Glomerular visceral epithelial cell (primary cell): ENCODE results near the gene OSGIN1.

Experiments used
- DNase-seq: peaks from one replicate; pipeline ENCODE4 v3.0.0-alpha.2; 2016; ENCODE audit errors: extremely low spot score

The OSGIN1 gene

DNA sequence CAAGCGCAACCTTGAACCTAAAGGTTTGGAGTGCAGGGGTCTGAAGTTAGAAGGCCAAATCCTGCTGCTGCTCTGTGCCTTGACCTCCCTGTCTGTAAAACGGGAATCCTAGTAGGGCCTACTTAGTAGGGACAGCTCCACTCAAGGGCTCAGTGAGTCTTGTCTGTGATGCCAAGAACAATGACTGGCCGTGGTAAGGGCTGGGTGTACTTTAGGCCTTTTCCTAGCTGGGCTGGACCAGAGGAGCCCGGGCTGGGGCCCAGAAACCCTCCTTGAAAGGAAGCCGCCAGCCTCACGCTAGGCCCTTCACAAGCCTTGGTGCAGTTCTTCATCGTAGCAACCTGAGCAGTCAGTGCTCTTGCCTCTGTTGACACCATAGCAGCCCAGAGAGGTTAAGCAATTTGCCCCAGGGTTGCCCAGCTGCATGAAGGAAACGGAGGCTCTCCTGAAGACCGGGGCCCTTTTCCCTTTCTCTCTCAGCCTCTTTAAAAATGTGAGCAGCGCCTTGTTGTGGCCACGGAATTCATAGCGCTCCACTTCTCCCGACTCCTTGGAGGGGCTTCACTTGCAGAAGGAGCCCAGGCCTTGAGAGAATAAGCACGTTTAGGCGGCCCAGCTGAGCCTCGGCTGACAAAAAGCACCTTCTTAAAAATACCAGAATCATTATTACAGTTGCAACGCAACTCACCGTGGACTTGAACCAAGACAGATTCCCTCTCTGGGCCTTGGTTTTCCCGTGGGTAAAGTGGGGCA, 19.4 kb downstream of the OSGIN1 start:
- DNase-seq: no peak

DNA sequence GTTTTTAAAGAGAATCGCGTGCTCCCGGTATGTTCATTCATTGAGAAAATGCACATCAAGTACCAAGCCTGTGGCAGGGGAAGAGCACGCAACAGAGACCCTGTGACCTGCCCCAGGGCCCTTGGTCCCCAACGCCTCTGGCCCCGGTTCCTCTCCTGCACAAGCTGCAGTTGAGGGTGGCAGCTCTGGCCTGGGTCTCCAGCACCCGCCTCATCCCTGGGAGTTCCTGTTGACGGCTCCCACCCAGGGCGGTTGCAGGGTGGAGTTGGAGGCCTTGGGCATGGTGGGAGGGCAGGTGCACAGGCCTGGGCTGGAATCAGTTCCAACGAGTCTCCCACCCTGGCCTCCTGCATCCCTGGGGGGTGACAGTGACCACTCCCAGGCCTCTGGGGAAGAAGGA, 20.0 kb downstream of the OSGIN1 start:
- DNase-seq: no peak

DNA sequence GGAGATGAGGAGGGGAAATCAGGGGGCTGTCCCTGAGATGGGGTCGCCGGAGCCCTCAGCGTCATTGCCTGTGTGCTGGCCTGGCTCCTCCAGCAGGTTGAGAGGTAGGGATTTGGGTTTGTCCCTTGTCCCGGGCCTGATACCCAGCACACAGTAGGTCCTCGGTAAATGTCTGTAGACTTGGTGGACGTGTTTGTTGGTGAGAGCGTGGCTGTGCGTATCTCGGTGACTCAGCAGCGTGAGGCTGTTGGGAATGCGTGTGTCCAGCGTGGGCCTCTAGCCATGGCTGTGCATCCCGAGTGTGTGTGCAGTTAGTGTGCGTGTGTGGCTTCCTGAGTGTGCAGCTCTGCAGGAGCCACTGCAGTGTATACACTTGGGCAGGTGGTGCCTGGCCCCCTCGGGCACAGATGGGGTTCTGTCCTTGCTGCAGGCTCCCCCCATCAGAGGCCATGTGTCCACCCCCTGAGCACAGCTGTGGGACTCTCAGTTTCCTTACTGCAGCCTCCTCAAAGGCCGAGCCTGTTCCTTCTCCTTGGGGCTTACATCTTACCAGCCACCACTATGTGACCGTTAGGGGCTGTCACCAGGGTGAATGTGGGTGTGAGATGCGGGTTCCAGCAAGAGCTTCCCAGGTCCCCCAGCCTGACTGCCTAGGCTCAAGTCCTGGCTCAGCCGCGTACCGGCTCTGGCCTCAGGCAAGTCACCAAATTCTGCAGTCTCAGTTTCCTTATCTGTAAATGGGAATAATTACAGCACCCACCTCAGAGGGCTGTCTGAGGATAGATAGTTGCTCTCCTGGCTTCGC, 20.7 kb downstream of the OSGIN1 start:
- no peak for DNase-seq

DNA sequence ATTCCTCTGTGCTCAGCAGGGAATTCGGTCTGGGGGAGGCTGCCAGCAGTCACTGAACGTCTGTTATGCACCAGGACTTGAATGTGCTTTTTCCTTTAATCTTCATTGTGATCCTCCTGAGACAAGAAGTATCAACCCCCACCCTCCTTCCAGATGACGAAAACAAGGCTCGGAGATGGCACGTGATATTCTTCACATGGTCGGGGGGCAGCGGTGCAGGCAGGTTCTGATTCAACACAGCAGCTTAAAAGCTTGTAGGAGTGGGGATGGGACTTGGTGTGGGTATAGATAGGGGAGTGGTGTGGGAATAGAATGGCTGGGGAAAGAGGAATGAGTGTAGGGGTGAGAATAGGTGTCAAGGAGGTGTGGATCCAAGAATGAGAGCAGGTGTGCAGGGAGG, 21.4 kb downstream of the OSGIN1 start:
- DNase-seq: no peak

DNA sequence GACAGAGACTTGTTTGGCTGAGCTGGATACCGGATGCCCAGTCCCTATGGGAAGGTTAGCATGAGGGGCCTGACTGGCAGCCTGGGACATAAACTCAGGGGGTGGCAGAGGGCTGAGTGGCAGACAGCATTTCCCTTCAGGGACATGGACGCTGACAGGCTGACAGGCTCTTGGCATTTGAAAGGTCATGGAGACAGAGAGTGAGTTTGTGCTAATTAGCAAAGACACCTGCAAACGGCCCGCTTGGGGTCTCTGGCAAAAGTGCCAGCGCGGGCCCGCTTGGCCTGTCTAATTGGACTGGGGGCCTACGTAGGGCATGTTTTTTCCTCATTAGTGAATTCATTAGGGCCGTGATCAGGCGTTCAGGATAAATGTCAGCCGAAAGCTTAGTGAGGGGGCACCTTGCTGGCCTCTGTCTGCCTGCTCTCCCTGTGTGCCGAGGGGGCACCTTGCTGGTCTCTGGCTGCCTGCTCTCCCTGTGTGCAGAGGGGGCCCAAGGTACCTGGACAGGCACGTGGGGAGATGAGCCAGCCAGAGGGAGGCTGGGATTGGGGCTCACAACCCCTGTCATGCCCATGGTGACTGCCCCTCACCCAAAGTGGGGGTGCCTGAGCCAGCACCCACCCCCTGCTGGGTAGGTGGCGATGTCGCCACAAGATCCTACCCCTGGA, 22.7 kb downstream of the OSGIN1 start:
- DNase-seq: no peak

DNA sequence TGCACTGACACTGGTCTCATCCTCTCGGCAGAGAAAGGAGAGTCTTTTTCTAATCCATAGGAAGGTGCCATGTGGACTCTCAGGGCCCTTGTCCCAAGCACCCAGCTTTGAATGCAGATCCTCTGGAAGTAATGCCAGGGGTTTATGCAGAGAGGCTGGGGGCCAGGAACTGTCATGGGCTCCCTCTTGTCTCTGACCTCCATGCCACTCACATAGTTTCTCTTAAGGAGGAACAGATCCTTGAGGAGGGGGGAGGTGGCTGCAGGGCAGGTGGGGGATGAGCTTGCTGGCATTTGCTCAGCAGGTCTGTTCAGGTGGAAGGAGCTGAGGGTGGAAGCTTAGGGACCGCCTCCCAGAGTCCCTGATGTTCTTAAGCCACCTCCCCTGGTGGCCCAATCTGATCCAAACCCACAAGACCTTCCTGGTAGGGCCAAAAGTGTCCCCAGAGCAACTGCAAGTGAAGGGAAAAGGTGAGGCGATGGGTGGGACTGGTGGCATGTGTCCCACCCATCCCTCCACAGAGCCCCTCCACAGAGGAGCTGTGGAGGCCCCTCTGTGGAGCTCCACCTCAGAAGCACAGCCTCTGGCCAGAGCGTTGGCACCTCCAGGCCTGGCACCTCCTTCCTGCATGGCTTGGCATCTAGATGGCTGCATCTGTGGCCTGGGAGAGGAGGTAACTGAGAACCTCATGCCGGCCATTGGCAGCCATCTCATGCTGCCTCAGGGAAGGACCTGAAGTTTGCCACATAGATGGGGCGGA, 24.2 kb downstream of the OSGIN1 start:
- DNase-seq: no peak

DNA sequence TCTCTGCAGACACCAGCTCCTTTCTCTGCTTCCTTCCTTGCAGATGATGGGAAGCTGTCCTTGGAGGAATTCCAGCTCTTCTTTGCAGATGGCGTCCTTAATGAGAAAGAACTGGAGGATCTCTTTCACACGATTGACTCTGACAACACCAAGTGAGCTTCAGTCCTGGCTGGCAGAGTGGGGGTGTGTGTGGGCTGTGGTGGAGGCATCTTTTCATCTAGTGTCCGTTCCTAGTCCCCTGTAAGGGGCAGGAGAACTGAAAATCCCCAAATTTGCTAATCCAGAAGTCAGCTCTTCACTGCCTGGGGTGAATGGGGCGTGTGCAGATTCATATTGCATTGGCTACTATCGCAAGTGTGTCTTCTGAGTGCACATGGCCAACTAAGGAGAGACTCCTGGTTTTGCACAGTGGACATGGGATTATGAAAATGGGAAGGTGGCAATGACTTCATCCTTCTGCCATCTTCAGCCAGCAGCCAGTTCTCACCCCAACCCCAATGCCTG, 25.4 kb downstream of the OSGIN1 start:
- no peak for DNase-seq

DNA sequence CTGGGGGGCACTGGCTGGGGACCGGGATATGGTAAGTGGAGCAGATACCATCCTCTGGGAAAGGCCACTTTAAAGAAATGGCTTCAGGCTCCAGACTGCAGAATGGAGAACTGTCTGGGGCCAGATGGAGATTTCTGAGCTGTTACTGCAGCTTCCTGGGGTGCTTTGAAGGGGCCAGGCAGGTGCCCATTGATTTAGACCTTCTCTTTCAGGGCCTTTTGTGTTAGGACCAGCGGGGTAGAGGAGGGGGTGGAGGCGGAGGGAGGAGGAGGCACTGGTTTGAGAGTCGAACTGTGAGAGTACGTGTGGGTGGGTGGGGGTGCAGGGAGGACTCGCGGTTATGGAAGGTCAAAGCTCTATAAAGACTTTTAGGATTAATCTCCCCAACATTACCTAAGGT, 26.4 kb downstream of the OSGIN1 start:
- DNase-seq: no peak

DNA sequence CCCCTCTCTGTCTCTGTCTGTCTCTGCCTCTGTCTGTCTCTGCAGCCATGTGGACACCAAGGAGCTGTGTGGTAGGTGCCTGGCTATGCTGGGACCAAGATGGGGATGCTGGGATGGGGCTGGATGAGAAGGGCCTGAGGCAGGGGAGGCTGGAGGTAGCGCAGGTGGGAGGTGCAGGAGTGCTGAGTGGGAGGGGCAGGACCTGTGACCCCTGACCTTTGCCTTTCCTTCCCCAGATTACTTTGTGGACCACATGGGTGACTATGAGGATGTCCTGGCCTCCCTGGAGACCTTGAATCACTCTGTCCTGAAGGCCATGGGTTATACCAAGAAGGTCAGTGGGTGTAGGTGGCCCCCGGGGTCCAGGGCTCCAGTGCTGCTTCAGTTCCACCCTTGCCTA, 27.8 kb downstream of the OSGIN1 start:
- DNase-seq: no peak

DNA sequence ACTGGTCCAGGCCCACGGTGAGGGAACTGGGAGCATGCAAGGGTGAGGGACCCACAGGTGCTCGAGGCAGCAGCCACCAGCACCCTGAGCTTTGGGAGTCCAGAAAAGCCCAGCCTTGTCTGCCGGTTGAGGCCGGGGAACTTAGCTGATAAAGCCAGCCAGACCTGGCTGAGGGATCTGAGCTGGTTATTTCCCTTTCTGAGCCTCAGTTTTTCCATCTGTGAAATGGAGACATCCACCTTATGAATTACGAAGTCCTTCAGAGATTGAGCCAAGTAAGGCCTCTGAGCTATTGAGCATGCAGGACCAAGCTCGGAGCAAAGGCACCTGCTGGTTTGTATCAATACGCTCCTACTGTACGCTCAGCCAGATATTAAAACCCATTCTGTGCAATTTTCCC, 28.8 kb downstream of the OSGIN1 start:
- no peak for DNase-seq

DNA sequence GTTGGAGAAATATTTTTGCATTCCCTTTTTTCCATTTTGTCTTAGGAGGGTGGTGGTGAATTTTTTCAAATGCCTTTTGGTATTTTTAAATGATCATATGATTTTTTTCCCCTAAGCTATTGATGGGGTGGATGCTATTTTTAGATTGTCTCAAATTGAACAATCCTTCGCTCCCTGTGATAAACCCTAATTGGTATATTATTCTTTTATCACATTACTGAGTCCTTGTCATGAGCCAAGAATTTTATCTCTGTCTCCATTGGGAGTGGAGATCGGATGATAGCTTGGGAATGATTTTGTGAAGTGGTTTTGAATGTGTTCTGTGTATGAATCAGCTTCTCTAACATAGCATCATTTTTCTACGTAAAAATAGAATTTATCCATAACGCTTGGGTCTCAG, 30.5 kb downstream of the OSGIN1 start:
- DNase-seq: no peak

DNA sequence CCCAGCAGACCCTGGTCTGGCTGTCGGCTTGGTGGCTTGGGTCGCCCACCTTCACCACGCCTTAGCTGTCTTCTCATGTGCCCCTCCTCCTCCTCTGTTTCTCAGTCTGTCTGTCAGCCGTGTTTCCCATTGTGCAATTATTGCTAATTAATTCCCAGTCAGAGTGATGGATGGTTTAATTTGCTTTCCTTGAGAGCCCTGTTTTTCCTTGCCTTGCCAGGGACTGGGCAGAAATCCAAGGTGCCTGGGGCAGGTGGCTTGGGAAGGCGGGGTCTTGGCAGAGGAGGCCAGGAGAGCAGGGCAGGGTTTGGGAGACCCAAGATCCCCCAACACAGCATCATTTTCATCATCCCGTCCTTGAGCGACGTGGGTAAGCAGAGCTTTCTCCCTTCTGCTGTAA, 36.3 kb downstream of the OSGIN1 start:
- DNase-seq: no peak

DNA sequence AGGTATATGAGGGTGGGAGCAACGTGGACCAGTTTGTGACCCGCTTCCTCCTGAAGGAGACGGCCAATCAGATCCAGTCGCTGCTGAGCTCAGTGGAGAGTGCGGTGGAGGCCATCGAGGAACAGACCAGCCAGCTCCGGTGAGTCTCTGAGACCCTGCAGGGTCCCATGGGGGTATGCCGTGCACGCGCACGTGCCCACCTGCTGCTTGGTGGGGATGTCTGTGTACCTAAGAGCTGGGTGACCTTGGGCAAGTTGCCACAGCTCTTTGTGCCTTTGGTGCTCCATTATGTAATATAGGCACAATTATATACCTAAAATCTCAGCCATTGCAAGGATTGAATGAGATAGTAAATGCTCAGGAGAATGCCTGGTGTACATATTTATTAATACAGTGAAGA, 37.5 kb downstream of the OSGIN1 start:
- DNase-seq: no peak

DNA sequence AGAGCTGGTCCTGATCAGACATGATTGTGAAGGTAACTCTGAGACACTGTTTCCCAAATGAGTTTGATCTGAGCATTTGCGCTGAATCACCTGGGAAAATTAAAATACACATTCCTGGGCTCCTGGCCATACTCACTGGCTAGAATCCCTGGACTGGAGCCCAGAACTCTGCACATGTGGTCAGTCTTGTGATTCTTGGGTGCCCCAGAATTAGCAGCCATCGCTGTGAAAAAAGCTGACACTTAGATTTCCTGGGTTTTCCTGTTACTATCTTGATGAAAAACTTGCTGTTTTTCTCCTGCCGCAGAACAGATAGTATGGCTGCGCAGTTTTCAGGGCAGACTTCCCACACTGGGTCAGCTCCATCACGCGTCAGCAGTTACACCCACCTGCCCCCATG, 39.6 kb downstream of the OSGIN1 start:
- peak; percentile 38 for DNase-seq

DNA sequence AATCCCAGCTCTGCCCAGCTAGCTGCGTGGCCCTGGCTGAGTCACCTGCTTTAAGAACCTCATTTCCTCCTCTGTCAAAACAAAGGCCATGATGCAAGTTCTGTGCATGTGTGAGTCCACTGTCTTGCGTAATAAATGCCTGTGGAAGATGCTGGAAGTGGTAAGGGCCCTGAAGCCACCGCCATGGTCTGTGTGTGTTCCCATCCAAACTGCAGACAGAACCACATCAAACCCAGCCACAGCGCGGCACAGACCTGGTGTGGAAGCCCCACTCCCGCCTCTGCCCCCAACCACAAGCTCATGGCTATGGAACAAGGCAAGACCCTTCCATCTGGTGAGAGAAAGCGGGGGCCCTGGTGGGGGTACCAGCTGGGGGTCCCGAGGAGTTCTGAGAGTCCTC, 41.0 kb downstream of the OSGIN1 start:
- DNase-seq: peak; percentile 50

DNA sequence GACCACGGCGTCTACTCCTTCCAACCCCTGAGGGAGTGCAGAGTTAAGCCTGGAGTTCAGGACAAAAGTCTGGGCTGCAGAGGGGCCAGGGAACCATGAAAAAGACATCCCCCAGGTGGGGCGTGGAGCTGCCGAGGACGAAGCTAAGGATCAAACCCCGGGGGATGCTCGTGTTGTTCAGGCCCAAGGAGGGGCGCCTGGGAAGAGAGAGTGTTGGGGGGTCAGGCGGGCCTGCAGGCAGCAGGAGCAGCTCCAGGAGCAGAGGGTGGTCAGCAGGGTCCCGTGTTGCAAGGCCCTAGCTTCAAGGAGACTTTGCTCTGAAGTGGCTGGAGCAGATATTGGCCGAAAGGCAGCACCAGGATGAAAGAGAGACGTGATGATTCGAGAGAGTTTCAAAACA, 41.7 kb downstream of the OSGIN1 start:
- DNase-seq: no peak

DNA sequence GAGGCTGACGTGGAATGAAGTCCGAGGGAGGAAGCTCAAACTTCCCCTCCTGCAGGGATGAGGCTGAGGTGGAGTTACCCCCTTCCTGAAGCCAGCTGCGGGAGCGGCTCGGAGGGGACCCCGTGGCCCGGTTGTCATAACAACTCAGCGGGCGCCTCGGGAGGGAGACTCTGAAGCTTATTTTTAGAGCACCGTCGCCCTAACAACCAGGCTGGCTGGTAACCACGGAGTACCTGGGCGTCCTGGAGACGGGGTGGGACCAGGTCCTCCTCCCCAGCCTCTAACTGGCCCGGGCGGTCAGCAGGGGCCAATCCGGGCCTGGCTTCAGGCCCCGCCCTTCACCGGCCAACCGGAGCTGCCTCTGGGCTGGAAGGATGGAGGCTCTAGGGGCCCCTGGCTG, 42.7 kb downstream of the OSGIN1 start:
- DNase-seq: no peak

DNA sequence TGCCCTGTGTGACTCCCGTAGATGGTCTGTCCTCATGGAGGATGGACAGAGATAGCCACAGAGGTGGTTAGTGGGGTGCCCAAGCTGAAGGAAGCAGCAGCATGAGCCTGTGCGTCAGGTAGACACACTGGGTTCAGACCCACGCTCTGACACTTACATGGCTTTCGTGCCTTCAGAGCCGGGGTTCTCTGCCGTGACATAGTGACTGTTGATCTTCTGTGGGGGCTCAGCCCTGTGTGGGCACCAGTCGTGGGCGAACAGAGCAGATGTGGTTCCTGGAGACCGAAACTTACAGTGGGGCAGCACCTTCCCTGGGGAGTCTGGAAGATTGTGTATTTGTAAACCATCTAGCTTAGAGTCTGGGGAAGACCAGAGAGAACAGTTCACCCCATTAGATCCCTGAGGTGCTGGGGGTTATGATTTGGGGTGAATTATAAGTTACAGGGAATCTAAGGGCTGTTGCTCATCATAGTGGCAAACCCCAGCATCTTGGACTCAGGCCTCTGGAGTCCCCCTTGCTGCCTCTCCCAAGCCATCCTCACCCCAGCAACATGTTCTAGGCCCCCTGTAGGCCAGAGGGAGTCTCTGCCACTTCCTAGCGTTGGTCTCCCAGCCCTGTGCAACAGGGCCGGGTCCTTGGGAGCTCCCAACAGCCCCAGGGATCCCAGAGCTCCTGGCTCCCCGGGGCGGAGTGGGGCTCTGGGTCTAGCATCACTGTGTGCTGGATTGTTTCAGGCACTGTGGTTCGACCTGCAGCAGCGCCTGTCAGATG, 43.6 kb downstream of the OSGIN1 start:
- no peak for DNase-seq

DNA sequence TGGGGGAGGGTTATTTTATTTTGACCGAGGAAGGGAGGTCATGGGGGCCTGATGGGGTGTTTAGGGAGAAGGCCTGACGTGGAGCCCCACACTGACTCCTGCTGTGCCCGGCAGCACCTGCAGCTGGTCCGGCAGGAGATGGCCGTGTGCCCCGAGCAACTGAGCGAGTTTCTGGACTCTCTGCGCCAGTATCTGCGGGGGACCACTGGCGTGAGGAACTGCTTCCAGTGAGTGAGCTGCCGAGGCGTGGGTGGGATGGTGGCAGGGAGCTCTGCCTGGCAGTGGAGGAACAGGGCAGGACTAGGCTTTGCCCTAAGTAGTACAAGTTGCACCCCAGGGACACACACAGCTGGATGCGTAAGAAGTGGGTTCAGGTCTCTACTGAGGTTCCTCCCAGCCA, 45.1 kb downstream of the OSGIN1 start:
- DNase-seq: no peak

DNA sequence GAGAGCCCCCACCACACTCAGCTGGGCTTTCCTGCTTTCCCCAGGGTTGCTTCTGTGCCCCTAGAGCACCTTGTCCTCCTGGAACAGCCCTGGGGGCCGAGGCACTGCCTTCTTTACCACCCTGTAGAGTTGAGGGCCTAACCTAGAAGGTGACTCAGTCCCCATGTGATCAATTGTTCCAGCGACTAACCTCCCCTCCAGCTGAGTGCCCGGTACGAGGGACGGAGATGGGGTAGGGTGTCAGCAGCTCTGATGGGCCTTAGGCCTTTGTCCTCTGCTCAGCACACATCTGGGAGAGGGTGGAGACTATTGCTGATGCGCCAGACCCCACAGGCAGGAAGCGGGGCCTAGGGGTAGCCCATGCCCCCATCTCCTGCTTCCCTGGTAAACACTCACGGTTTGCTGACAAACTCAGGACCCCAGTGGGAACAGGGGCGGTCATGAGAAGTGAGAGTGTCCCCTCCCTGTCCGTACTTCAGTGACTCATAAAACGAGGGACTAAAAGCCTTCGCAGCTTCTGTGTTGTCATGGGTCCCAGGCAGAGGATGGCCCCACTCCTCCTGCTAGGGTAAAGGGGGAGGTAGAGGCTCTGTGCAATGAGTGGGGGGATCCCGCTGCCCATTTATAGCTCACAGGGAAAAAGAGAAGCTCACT, 48.1 kb downstream of the OSGIN1 start:
- no peak for DNase-seq

DNA sequence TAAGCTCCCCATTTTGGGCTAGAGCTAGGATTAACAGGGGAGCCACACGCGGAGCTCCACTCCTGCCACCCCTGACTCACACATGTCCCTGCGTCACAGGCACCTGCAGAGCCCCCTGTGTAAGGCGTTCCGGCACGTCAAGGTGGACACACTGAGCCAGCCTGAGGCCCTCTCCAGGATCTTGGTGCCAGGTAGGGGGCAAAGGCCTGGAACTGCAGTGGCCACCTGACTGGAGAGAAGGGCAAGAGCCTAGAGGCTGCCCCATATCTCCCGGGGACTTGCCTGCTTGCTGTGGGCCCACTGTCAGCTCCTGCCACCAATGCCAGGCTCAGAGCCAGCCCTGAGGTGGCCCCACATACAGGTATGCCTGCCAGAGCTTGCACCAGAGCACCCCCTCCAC, 48.7 kb downstream of the OSGIN1 start:
- DNase-seq: no peak
